Stimulated activated CD4-positive, alpha-beta T cell treated with anti-CD3 and anti-CD28 coated beads, TNF-alpha, amount 100 ng/mL, for 24 hours (primary cell): ENCODE results near the gene NCKIPSD.
A peak's percentile ranks its signal among the peaks of the same experiment; 100 is the strongest.

Experiments
- DNase-seq, 3 experiments: peaks; one replicate each; pipeline ENCODE4 v3.0.0-alpha.2; 2020; ENCODE audit warnings: low read depth in 3 of 3

The NCKIPSD gene

DNA sequence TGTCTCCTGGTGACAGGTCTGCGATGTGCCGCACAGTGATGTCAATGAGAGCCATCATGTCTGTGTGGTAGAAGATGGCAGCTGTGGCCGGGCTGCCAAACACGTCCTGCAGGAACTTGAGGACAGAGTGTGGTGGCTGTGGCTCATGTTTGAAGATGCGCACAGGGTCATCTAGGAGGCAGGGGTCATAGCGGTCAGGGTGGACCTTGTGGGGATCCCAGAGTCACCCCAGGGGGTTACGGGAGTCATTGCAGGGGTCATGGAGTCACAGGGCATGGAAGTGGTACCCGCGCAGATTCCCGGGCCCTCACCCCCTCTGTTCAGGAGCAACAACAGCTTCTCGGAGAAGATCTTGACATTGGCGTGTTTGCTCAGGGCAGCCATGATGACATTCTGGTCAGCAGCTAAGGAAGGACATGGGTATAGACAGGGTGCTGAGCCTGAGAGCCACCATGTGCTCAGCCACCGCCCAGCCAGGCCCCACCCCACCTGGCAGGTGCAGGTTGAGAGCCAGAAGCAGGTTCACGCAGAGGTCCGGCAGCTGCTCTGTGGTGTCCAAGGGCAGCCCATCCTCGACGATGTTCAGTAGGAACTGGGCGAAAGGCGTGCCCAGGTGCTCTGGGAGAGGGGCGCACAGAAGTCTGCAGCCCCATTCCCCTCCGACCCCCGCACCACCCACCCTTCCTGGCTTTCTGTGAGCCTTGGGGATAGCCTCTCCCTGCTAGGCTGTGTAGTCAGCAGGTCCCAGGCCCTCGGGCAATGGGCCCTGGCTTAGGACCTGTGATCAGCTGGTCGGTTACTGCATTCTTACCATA, 6.9 kb downstream of the NCKIPSD start:
- no peak for DNase-seq

DNA sequence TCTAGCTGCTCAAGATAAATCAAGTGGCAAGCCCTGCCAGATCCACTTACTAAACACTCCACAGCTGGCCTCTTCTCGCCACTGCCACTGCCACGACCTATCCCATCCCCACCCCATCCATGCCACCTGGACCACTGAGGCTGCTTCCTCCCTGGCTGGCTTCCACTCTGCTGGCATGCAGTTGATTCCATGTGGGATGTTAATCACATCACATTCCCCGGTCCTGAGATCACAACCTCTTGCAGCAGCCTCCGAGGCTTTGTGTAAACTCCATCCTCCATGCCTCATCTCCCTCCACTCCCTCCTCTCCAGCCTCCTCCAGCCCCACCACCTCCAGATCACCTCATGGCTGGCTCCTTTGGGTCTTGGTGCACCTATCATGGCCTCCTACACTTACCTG, 7.7 kb downstream of the NCKIPSD start:
- DNase-seq: no peak

DNA sequence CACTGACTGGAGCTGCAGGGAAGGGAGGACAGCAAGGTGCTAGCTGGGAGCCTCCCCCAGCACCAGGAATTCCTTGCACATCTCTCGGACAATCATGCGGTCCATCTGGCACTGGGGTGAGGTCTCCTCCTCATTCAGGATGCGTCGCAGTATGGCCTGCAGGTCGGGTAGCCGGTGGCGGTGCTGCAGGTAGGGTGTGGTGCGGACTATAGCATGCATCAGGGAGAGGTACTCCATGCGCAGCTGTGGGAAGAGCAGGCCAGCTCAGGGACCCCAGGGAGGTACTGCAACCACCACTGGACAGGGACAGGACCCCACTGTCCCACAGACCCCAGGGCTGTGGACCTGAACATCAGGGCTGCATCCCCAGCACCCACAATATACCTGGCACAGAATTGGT, 11.2 kb downstream of the NCKIPSD start:
- no peak for DNase-seq

- no peak for DNase-seq
These were observed 13.2 kb downstream of the NCKIPSD start for GRCh38 chr3:48672522-48672921.

GRCh38 chr3:48664929-48665328, 20.8 kb downstream of the NCKIPSD start:
- DNase-seq: no peak

DNA sequence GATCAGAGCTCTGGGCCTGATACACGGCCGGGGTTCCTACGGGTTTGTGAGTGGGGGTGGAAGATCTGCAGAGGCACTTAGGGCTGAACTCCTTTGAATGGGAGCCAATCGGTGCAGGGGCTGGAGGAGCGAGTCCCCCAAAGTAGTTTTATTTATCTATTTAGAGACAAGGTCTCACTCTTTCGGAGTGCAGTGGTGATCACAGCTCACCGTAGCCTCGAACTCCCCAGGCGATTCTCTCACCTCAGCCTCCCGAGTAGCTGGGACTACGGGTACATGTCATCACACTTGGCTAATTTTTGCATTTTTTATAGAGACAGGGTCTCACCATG, 21.4 kb downstream of the NCKIPSD start:
- no peak for DNase-seq

- DNase-seq: peak; percentile 70 to 92 (median 71)
These were observed 22.0 kb downstream of the NCKIPSD start for GRCh38 chr3:48663489-48664312.

DNA sequence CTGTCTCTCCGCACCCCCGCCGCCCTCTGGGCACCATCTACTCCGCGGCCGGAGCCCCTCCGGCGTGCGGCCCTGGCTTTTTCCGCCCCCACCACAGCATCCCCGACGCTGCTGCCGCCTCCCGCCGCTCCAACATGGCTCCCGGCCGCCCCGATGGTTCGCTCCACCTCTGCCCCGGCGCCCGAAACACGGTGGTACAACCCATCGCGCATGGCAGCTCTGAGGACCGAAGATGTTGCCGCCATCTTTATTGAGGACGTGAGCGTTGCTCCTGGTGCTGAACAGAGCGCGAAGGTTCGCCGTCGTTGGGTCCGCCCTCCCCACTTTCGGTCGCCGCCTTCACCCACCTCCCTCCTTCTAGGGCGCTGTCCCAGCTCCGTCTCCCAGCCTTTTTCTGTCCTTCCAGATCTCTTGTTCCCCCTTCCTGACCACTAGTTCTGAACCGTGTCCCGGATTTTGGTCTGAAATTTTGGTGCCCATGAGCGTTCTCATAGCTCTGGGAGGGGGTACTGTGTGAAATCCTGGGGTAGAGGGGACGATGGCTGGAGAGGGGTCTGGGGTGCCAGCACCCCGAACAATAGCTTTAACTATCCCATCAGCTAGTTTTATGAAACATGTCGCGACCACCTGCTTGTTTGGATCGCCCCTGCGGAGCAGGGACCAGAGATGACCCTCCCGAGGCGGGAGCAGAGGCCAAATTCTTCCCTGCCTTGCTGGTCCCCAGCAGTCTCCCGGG, 22.8 kb downstream of the NCKIPSD start, which contains the start of gene CELSR3:
CELSR3 (minus strand) TSS at position 134 of the 736 bp plus-strand sequence. CDS start 252 bp downstream, outside the sequence.
- peak in 2 of 3 experiments; percentile 23 to 66 for DNase-seq

GRCh38 chr3:48662145-48662752, 23.5 kb downstream of the NCKIPSD start:
- no peak for DNase-seq

GRCh38 chr3:48661501-48662144, 24.1 kb downstream of the NCKIPSD start:
- peak; percentile 43 to 69 (median 43) for DNase-seq

GRCh38 chr3:48660800-48661400, 24.8 kb downstream of the NCKIPSD start:
- DNase-seq: no peak

- DNase-seq: peak in 1 of 3 experiments; percentile 22
These were observed 28.9 kb downstream of the NCKIPSD start for GRCh38 chr3:48656841-48657281.

DNA sequence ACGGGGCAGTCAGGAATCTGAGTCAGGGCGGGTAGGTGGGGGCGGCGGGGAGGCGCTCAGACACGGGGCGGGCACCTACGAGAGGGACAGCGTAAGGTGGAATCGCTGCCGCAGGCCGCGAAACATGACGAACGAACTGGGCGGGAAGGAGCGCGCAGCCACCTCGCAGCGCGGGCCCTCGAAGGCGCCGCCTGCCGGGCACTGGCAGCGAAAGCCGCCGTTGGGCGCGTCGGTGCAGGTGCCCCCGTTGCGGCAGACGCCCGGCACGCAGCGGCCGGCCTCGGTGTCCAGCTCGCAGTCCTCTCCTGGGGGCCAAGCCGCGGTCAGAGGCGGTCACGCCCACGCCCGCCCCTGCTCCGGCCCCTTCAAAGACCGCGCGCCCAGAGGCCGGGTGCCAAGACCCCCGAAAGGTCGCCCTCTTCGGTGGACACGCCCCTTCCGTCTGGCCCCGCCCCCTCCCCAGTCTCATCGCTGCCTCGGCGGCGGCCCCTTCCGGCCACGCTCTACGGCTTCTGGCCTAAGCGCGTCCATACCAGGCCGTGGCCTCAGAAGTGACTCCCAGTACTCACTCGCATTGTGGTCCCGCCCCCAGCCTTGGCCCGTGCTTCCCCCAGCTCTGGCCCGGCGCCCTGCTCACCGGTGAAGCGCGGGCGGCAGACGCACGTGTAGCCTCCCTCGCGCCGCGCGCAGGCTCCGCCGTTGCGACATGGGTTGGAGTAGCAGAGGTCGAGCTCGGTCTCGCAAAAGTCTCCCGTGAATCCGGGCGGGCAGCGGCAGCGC, 29.5 kb downstream of the NCKIPSD start:
- DNase-seq: peak; percentile 67 to 85 (median 71)

- DNase-seq: peak in 1 of 3 experiments; percentile 58
These were observed 30.1 kb downstream of the NCKIPSD start for GRCh38 chr3:48655606-48656005.

- DNase-seq: no peak
These were observed 30.7 kb downstream of the NCKIPSD start for GRCh38 chr3:48655063-48655462.

DNA sequence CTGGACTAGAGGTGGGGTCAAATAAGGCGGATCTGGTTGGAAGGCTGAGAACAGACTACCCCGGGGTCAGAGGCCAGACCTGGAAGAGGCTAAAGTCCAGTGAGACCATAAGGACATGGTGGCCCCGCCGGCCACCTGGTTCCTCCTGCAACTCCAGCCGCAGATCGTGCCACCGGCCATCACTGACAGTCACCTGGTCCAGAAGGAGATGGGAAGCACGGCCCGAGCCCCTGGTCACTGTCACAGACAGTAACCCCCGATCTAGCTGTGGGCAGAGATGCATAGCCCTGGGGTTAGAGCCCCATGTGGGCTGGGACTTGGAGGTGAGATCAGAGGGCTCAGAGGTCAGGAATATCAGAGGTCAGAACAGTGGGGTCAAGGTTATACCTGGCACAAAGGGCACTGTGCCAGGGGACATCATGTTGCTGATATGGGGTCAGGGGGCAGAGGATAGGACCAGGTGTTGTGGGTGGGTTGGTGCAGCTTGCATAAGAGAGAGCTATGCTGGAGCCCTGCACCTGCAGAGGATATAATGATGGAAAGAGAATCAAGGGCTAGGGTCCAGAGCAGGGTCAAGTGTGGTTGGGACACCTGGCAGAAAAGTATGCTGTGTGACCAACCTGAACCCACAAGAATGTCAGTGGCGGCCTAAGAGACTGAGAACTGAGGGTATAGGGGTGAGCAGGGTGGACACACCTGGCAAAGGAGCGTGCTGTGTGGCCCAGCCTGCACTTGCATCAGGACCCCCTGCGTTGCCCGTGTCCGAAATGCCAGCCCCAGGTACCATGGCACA, 32.6 kb downstream of the NCKIPSD start:
- DNase-seq: no peak

DNA sequence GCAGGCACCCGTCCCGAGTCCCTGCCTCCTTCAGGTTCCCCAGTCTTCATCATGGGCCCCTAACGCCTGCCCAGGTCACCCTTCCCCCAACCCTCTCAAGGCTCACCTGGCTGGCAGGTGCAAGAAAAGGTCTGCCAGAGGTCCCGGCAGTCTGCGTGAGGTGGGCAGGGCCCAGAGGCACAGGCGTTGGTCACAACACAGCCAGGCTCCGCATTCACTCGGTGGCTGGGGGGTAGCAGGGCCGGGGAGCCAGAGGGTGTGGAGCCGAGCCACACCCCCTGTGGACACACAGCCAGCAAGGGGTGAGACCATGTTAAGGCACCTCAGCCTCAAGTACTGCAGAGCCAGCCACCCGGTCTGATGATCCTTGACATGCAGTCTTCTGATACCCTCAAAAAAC, 33.9 kb downstream of the NCKIPSD start:
- no peak for DNase-seq

DNA sequence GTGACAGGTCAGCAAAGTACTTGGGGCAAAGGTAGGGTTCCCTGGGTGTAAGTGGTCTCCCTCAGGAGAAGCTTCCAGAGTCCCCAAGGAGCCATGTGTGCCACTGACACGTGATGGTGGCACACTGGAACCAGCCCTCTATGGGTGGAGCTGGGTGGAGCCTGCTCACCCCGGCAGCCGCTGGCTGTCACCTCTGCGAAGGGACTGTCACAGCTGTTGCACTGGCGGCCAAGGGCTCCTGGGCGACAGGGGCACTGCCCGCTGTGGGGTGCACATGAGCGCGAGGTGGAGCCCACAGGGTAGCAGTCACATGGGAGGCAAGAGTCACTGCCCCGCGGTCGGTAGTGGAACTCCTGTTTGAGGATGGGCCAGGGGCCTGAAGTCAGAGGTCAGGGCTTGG, 35.0 kb downstream of the NCKIPSD start:
- no peak for DNase-seq
